ENCODE results near the gene DHX40. TPM values are rescaled to one million over a fixed set of nuclear protein-coding genes. Genes with fewer than 3 reads are reported as not detected.

DHX40 gene
- total RNA-seq, 2 donors from 2014 or later = 18.7 to 26.0 TPM

- H3K27ac ChIP-seq = no peak overlapping the region
- H3K9me3 ChIP-seq = no peaks in the 10 kb centered on the region
- intact Hi-C loops (cut with DNase I) = no loop called here
- WGBS, 2 donors = 30 to 37% methylated on average over 2 of the region's 2 CpGs
- ATAC-seq (no peak), DNase-seq (no peak)
- H3K4me3 ChIP-seq = no peak overlapping the region
- TF ChIP-seq POLR2A (IDR thresholded peaks at IDR 0.05) (no peak), CTCF (IDR thresholded peaks at IDR 0.05) (no peak)
- H3K27me3 ChIP-seq = no peaks in the 10 kb centered on the region
- peaks cover 74% of the 10 kb centered on the region for H3K4me1 ChIP-seq
- no peaks in the 10 kb centered on the region for H3K36me3 ChIP-seq (replicated peaks in 1 of 2; ENCODE audit: insufficient read depth in 1 of 2, low read depth in 2 of 2)
Measured at GRCh38 chr17:59623151-59623550, 57.7 kb downstream of the DHX40 start.

- no peak for DNase-seq
- Histone ChIP-seq H3K4me3 (no peak overlapping the region), H3K27me3 (no peaks in the 10 kb centered on the region), H3K36me3 (replicated peaks in 1 of 2; ENCODE audit: insufficient read depth in 1 of 2, low read depth in 2 of 2) (no peaks in the 10 kb centered on the region), H3K27ac (no peak overlapping the region), H3K9me3 (no peaks in the 10 kb centered on the region), H3K4me1 (peaks cover 65% of the 10 kb centered on the region)
- TF ChIP-seq POLR2A (IDR thresholded peaks at IDR 0.05) (no peak), CTCF (IDR thresholded peaks at IDR 0.05) (no peak)
- intact Hi-C loops (cut with DNase I) = no loop called here
- ATAC-seq = no peak
- 90% methylated on average over 5 of the region's 5 CpGs for WGBS, 2 donors
Measured at GRCh38 chr17:59626756-59627155, 61.3 kb downstream of the DHX40 start.

GRCh38 chr17:59627274-59627673 lies 61.9 kb downstream of the DHX40 start:
- Histone ChIP-seq H3K9me3 (no peaks in the 10 kb centered on the region), H3K4me3 (no peak overlapping the region), H3K4me1 (peaks cover 60% of the 10 kb centered on the region), H3K36me3 (replicated peaks in 1 of 2; ENCODE audit: insufficient read depth in 1 of 2, low read depth in 2 of 2) (no peaks in the 10 kb centered on the region), H3K27me3 (no peaks in the 10 kb centered on the region), H3K27ac (peak overlapping the region in 1 of 4 donors; percentile 47)
- ATAC-seq (no peak), DNase-seq (no peak)
- intact Hi-C loops (cut with DNase I) = no loop called here
- WGBS, 2 donors = 39 to 44% methylated on average over 3 of the region's 3 CpGs
- TF ChIP-seq CTCF (IDR thresholded peaks at IDR 0.05) (no peak), POLR2A (IDR thresholded peaks at IDR 0.05) (no peak)

- intact Hi-C loops (cut with DNase I) = no loop called here
- TF ChIP-seq CTCF (IDR thresholded peaks at IDR 0.05) (no peak), POLR2A (IDR thresholded peaks at IDR 0.05) (no peak)
- 3 to 9% methylated on average over 2 of the region's 2 CpGs for WGBS, 2 donors
- no peak for ATAC-seq
- Histone ChIP-seq H3K27me3 (no peaks in the 10 kb centered on the region), H3K36me3 (replicated peaks in 1 of 2; ENCODE audit: insufficient read depth in 1 of 2, low read depth in 2 of 2) (no peaks in the 10 kb centered on the region), H3K27ac (peak overlapping the region in 2 of 4 donors; percentile 16 to 47), H3K9me3 (no peaks in the 10 kb centered on the region), H3K4me3 (no peak overlapping the region), H3K4me1 (peaks cover 60% of the 10 kb centered on the region)
- DNase-seq = no peak
Measured at GRCh38 chr17:59627770-59628171, 62.4 kb downstream of the DHX40 start.

- no peak for ATAC-seq
- 83 to 87% methylated on average over 3 of the region's 3 CpGs for WGBS, 2 donors
Measured at GRCh38 chr17:59629174-59629573, 63.8 kb downstream of the DHX40 start.

More at GRCh38 chr17:59629174-59629573, 63.8 kb downstream of the DHX40 start:
- Histone ChIP-seq H3K4me1 (peaks cover 60% of the 10 kb centered on the region), H3K9me3 (no peaks in the 10 kb centered on the region), H3K36me3 (replicated peaks in 1 of 2; ENCODE audit: insufficient read depth in 1 of 2, low read depth in 2 of 2) (no peaks in the 10 kb centered on the region), H3K27me3 (no peaks in the 10 kb centered on the region), H3K27ac (no peak overlapping the region), H3K4me3 (no peak overlapping the region)
- DNase-seq = no peak
- no peak for TF ChIP-seq POLR2A (IDR thresholded peaks at IDR 0.05)
- no peak for TF ChIP-seq CTCF (IDR thresholded peaks at IDR 0.05)
- intact Hi-C loops (cut with DNase I) = no loop called here

Data from body of pancreas (tissue), 4 donors.